Activated CD8-positive, alpha-beta memory T cell treated with anti-CD3 and anti-CD28 coated beads, Interleukin-2, amount 50 U/mL, for 4 hours (primary cell): ENCODE measurements around the gene STRA8.
A peak's percentile ranks its signal among the peaks of the same experiment; 100 is the strongest.
"Not testable (repeated sequence)": the region's sequence is repeated elsewhere in the genome, so short reads cannot be mapped to it uniquely, and the experiment has no call there.

Experiments
- DNase-seq: peaks from one replicate; pipeline ENCODE4 v3.0.0-alpha.2; 2020

STRA8 gene

DNA sequence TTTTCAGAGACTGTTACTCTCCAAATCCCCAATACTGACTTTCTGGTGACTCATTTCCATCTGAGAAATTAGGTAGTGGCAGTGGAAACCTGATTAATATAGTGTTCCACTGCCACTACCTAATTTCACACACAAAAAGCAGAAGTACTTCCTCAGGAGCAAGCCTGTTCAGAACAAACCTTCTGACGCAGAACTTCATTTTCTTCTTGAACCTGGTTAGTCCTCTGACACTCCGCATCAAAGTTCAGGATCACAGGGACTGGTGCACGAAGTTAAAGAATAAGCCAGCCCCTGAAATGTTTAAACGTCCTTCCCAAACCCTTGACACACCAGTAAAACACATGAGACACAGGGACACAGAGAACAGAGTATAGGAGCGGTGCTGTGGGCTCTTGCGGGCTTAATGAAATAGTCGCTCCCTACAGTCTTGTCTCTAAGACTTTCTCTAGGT is 26.7 kb upstream of the STRA8 start:
- no peak for DNase-seq

DNA sequence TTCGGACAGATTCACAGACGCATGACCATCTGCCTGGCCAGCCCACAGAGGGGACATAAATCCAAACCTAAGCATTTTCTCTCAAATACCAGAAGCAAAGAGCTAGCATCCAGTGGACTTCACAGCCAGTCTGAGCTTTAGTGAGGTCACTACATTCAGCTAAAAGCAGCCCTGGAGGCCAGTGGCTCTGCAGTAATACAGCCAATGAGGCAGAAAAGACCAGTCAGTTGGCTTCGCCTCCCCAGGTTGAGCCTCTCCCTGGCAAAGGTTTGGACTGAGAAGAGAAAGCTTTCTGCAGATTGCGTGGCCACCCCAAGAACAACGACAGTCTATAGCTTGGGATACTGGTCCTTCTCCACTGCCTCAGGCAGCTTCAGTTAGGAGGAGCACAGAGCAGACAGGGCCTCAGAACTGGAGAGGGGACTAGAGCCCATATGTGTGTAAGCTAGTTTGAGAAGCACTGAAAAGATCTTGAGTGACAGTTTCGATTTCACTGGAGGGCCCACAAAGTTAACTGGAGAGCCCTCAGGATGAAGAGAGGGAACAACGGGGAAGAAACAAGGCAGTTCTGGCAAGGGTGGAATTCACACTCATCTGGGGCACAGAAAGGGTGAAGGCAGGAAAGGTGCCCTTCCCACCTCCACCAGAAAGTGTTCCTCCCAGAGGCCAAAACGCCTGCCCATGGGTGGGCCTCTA is 26.1 kb upstream of the STRA8 start:
- no peak for DNase-seq

DNA sequence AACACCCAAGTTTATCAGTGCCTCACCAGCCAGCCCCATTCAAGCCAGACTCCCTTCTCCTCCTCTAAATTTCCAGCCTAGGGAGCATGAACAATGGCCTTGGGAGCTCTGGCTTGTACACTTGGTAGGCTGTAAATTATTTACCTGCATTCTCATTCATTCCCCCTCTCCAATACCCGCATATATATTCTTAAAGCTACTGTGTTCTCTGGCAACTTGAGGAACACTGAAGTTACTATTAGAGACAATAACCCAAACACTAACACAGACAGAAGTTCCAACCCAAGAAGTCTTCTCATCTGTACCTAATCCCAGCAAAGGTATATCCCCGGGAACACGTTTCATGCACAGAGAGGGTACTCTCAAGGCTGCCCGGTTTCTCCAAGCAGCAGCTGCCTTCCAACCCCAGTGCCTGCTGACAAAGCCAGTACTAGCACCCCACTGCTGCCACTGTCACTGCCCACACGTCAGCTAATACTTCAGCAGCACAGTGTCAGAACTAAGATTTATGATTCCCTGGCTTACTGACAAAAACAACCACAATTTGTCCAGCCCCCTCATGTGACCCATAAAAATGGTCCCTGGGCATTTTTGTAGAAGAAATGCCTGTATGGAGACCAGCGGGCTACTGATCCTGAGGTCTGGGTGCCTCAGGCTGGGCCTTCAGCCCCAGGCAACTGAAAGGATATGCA is 25.4 kb upstream of the STRA8 start:
- no peak for DNase-seq

DNA sequence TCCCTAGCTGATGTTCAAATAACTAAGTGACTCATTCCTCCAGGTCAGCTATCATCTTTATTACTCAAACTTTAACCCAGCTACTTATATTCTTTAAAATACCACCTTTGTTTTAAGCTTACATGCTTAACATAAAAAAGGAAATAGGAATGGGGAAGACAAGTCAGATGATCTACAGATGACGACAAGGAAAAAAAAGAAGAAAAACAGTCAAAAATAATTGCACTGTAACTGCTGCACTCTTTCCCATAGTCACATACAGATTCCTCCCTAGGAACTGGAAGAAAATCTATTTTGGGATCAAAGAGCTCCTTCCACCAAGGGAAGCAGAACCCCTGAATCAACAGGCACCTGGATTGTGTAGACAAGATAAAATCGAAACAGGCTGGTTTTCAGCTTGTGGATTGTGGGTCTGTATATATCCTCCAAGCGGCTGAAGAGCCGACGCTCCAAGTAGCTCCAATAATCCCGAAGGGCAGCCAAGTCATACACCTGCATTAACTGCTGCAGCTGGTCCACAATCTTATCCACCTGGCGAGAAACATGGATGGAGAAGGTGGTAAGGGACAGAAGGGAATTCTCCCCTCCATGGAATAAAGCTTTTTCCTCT is 24.3 kb upstream of the STRA8 start:
- no peak for DNase-seq

DNA sequence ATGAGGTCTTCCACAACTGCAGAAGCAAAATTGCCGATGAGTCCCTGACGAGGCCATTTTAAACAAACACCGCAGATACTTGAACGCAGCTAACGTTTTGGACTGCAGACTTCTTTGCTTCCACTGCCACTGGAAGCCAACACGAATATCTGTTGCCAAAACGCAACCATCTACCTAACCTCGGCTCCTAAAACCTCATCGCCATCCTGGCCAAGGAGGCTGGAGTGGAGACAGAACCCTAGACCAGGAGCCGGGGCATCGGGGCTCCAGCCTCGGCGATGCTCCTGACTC is 22.8 kb upstream of the STRA8 start:
- DNase-seq: no peak

DNA sequence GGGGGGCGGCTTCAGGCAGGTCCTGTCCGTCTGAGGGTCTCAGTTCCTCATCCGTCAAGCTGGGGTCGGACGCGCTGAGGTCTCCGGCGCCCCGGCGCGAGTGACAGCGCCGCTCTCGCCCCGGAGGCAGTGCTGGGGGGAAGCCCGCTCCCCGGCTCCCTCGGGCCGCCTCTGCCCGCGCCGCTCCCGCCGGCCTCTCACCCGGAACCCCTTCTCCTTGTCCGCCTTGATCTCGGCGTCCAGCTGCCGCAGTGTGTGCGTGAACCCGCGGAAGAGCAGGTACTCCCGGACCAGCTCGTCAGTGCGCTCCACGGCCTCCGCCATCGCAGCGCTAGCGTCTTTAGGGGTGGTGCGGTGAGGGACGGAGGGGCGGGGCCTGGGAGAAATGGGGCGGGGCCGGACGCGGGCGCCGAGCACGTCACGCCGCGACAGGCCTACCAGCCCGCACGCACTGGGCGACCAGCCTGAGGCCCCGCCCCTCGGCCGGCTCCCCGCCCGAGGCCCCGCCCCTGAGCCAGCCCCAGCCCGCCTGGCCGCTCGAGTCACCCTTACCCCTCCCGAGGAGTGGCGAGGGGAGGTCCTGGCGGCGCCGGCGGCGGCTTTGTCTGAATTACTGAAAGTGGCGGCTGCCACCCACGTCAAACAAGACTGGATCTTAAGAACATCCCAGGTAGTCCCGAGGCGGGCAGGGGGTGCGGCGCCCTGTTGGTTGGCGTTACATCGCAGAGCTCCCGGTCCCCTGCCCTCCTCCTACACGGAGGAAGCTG is 22.3 kb upstream of the STRA8 start, which contains the start of gene WDR91:
WDR91 (minus strand) TSS at position 348 of the 767 bp plus-strand sequence; CDS start at position 324, 24 bp downstream.
- DNase-seq: peak; percentile 98

DNA sequence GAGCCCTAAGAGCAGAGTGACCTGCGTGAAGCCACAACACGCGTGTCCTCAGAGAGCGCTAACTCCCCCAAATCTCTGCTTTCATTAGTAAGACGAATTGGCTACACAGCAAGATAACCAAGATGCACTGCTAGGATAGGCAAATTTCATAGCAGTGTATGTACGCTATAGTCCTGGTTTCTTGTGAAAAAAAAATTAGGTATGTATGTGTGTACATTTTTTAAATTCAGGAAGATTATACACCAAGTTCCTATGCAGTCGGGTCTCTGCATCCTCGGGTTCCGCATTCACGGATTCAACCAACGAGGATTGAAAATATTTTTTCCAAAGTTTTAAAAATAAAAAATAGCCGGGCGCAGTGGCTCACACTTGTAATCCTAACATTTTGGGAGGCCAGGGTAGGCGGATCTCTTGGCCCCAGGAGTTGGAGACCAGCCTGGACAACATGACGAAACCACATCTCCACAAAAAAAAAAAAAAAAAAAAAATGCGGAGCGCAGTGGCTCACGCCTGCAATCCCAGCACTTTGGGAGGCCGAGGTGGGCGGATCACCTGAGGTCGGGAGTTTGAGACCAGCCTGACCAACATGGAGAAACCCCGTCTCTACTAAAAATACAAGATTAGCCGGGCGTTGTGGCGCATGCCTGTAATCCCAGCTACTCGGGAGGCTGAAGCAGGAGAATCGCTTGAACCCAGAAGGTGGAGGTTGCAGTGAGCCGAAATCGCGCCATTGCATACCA is 21.5 kb upstream of the STRA8 start:
- not testable (repeated sequence) for DNase-seq

DNA sequence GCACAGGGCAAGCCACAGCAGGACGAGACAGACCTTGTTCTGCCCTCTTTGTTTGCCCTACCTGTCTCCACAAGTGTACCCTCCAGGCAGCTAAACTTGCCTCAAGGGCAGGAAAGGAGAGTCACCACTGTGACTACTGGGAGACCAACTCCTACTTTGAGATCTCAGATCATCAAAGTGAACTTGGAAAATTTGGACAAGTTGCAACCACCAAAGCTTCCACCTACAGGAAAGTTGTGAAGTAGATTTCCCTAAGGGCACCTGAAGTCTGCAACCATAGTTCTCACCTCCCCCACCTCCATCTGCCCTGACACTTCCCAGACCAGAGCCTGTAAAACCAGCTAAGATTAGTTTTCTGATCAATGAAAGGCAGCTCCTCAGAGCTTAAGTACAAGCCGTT is 19.8 kb upstream of the STRA8 start:
- no peak for DNase-seq

DNA sequence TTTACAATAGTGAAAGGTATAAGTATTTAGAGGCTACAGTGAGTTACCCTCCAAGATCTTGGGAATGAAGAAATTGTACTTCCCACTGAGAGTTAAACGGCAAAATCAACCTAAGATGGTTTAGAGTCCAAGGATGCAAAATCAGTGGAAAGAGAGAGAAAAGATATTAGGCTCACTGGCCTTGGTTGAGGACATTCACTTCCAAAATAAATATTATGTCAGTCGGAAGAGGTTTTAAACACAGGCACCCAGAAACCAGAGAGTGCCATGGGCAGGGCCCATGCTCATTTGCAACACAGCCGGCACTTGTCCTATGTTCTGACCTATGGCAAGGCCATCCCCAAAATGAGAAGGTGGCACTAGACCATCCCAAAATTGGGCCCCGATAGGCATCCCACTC is 18.5 kb upstream of the STRA8 start:
- DNase-seq: no peak

DNA sequence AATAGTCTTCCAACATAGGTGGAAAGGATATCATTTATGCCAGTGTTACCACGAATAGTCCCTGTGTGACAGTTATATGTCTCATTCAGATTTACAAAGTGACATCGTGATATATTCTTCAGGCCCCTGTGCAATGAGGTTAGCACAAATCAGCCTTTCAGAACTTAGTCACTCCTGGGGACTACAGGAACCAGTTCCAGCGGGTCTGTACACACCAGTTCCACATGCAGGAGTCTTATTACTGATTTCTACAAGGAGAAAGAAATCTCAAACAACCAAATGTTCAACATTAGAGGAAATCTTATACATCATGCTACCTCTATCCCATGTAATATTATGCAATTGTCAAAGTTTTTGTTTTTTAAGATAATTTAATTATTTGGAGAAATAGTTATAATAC is 17.9 kb upstream of the STRA8 start:
- DNase-seq: no peak

DNA sequence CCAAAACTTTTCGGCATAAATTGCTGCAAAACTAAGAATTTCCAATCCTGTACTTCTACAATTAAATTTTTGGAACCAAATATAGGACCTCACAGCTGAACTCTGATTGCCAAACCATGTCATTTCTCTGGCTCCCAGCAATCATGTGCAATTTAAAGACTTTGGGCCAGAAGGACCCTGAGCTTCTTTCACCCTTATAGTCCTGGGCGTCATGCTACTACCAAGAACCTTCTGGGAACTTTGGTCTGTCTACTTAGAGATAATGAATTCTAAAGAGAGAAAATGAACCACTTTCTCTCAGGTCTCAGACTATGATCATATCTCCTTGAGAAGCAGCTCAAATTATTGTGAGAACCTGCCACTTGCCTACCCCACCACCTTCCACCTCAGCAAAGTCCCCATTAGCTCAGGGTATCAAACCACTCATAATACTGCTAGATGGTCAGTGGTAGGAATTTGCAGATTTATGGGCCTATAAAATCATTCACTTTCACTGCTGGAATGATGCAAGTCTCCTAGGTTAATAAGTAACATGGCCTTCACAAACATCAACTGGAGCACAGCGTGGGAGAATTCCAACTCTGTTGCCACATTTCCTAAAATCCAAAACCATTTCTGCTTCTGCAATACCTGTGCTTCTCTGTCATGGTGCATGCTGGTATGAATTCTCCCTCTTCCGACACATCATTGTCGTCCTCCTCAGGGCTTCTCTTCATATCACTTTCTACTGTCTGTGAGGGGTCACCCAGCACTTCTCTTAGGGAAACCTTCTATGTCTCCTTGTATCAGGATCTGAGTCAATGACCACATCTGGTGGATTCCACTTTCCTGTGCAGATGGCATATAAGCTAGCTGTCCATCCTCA is 15.8 kb upstream of the STRA8 start:
- no peak for DNase-seq

DNA sequence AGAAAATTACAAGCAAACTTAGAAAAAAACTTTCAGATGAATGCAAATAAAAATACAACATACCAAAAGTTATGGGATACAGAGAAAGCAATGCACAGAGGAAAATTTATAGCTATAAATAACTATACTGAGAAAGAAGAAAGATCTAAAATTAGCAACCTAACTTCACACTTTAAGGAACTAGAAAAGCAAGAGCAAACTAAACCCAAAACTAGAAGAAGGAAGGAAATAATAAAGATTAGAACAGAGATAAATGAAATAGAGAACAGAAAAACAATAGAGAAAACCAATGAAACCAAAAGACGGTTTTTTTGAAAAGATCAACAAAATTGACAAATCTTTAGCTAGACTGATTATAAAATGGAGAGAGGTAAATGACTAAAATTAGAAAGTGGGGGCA is 9.6 kb upstream of the STRA8 start:
- no peak for DNase-seq

DNA sequence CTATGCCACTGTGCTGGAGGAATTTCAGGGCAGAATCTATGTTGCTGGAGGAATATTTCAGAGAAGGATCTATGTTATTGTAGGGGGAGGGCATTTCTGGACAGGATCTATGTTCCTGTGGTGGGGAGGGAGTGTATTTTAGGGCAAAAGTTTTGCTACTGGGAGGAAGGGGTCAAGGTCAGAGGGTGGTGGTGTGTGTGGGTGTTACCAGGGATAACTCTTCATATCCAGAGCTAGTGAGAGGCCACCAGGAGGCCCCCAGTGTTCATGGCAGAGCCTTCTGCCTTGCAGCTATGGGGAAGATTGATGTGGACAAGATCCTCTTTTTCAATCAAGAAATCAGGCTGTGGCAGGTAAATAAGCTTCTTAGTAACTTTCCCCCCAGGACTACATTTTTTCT is 2.0 kb upstream of the STRA8 start:
- no peak for DNase-seq

DNA sequence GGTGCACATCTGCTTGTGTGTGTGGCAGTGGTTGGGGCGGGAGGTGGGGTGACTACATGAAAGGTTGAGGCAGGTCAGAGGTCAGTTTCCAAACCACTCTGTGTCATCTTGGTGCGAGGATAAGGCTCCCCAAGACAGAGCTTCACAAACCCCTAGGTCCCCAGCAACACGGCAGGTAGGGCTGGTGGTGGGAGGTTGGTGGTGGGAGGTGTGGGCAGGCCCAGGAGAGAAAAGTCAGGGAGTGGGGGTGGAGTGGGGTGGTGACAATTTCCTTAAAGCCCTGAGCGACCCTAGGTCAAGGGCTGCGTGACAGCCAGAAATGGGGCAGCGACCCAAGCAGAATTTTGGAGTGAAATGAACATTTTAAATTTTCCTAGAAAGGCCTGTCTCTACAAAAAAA is 1.6 kb upstream of the STRA8 start:
- DNase-seq: no peak

DNA sequence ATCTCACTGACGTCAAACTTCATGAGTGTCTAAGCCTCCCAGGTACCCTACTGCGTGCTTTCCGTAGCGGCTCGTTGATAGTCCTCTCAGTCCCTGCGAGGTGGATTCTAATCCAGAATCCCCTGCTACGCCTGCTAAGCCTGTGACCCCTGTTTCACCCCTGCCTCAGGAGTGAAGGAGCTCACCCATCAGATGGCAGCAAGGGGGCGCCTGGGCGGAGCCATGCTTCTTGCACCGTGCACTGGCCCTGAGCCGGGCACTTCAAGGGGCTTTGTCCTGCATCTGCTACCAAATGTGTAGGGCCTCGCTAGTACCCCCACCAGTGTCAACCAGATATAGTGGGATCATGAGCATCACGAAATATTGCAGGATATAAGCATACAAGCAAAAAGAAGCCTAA is 918 bp upstream of the STRA8 start:
- no peak for DNase-seq

DNA sequence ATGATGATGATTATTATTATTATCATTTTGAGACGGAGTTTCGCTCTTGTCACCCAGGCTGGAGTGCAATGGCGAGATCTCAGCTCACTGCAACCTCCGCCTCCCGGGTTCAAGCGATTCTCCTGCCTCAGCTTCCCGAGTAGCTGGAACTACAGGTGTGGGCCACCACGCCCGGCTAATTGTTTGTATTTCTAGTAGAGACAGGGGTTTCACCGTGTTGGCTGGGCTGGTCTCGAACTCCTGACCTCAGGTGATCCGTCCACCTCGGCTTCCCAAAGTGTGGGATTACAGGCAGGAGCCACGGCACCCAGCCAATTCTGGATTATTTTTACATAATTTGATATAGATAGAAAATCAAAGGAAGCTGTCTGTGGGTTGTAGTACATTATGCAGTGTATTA is 457 bp downstream of the STRA8 start:
- not testable (repeated sequence) for DNase-seq

DNA sequence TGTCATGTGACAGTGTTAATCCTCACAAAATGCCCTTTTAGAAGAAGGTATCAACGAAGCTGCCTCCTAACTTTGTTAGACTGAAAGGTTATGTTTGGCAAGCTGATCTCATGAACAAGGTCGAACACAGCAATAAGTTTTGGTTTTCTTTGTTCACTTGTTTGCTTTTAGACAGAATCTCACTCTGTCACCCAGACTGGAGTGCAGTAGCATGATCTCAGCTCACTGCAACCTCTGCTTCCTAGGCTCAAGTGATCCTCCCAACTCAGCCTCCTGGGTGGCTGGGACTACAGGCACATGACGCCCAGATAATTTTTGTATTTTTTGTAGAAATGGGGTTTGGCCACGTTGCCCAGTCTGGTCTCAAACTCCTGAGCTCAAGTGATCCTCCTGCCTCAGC is 1.1 kb downstream of the STRA8 start:
- no peak for DNase-seq

DNA sequence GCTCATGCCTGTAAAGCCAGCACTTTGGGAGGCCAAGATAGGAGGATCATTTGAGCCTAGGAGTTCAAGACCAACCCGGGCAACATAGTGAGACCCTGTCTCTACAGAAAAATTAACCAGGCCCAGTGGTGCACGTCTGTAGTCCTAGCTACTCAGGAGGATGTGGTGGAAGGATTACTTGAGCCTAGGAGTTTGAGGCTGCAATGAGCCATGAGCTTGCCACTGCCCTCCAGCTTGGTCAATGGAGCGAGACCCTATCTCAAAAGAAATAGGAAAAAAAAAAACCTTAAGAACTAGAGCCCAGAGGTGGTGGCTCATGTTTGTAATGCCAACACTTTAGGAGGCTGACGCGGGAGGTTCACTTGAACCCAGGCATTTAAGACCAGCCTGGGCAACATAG is 2.2 kb downstream of the STRA8 start:
- DNase-seq: no peak

DNA sequence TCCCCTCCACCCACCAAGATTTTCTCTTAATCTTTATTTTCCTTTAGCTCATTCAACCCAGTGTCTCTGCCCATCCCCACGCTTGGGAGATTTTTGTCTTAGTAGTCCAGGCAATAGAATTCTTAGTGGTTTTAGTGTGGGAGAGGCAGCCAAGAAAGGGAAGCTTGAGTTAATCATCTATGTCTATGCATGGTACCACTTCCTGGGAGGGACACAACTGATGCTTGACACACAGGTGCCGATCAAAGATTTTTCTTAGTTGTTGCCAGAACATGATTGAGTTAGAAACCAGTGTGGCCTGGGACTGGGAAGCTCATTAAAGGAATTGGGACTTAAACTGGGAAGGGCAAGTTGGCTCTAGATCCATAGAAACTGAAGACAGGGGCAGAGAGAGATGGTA is 3.1 kb downstream of the STRA8 start:
- no peak for DNase-seq

DNA sequence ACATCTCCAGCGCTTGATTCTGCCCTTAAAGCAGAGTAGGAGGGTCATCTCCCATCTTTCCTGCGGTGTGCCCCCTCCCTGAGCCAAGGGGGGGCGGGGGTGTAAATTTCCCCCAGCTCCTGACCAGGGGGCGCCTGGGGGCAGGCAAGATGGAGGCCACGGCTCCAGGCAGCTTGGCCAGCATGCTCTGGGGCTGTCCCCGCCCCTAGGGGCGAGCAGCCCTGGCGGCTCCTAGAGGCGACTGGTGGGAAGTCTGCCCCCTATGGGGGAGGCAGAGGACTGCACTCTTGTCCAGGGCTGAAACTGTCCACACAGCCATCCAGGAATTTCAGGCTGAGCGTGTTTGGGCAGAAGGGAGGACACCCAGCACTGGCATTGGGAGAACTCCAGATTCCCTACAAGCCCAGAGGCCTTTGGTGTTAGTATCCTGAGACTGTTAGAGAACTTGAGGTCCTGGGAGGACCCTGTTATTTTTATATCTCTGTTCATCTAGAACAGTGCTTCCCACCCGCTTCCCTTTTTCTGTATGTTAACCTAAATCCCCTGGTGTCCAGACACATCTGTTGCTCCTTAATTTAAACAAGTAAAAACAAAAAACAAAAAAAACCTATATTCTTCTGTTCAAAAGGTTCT is 4.6 kb downstream of the STRA8 start:
- DNase-seq: no peak

DNA sequence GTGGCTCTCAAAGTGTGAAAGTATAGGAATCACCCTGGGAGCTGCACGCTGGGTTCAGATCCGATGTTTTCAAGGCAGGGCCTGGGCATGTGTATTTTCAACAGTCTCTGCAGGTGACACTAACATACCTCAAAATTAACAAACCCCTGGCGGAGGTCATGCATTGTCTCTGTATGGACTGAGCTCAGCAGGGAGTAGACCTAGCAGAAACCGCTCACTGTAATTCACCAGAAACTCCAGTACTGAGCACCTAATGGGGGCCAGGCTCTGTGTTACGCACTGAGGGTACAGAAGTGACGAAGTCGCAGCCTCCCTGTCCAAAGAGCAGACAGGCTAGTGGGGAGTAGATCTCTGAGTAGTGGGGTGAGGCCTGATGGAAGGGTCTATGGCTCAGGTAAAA is 5.6 kb downstream of the STRA8 start:
- no peak for DNase-seq

DNA sequence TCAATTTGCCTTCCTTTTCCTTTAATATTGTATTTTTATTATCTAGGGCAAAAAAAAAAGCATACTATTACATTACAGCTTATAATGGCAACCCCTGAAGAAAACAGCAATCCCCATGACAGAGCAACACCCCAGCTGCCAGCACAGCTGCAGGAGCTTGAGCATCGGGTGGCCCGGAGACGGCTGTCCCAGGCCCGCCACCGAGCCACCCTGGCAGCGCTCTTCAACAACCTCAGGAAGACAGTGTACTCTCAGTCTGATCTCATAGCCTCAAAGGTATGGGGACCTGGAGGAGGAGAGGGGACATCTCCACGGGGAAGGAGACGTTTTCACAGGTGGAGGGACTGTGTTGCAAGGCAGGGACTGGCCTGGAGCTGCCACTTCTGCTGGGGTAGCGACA is 6.8 kb downstream of the STRA8 start:
- no peak for DNase-seq
